HepG2 (cell line): ENCODE results near the gene AKR7A2. TPM values are rescaled to one million over a fixed set of nuclear protein-coding genes. Genes with fewer than 3 reads are reported as not detected.
"Not testable (repeated sequence)": the region's sequence is repeated elsewhere in the genome, so short reads cannot be mapped to it uniquely, and the experiment has no call there.

ENCODE experiments used
- ATAC-seq: fragments of 200-7000 bp; cut with Tn5 transposase; 3 replicates; pipeline ENCODE4 v1.9.1; 2020; ENCODE audit warnings: mild to moderate bottlenecking, moderate library complexity
- BruUV-seq: library from RNA; stranded (reverse); fragments of 400-500 nt; replicated peaks from 2 replicates; lab custom pipeline; 2021; lab: Mats Ljungman, UMichigan
- CTCF ChIA-PET: fragments of 300-600 bp; formaldehyde crosslinking; extraction: SDS; loops from one replicate; lab custom pipeline; 2021; ENCODE audit warnings: low total read pairs, inconsistent platforms, low intra/inter-chr PET ratio; lab: Yijun Ruan, JAX
- POLR2A ChIA-PET: fragments of 350-600 bp; sonication (Branson Sonifier 250); formaldehyde crosslinking; loops from one replicate; lab custom pipeline; 2020; ENCODE audit warnings: antibody characterized with exemption, inconsistent platforms; lab: Yijun Ruan, JAX
- DNase-seq: peaks from one replicate; pipeline ENCODE4 v3.0.0-alpha.2; 2015; ENCODE audit warnings: low spot score
- FAIRE-seq: peaks from 3 replicates; lab custom pipeline; 2011; peaks lifted over from hg19 to GRCh38; lab: Jason Lieb, UNC
- H2AFZ ChIP-seq: one replicate; pipeline ENCODE4 v1.6.1; 2011; ENCODE audit warnings: low read length, inconsistent platforms
- H3K27ac ChIP-seq: fragments of 300-600 bp; 3 replicates; pipeline ENCODE4 v1.8.0; 2011; ENCODE audit warnings: mixed run types, mild to moderate bottlenecking, mixed read lengths, low read length, inconsistent platforms; ENCODE audit not compliant: insufficient read depth; ENCODE audit errors: extremely low read length
- H3K27me3 ChIP-seq, 2 experiments: fragments of 200-600 bp in 1 of 2; 2 replicates in 1 of 2; 3 replicates in 1 of 2; pipeline versions ENCODE4 v1.6.0 to v1.8.0; 2011; ENCODE audit warnings: low read length in 2 of 2, mild to moderate bottlenecking in 2 of 2, moderate library complexity in 2 of 2, inconsistent platforms in 1 of 2; ENCODE audit not compliant: insufficient read depth in 2 of 2, control insufficient read depth in 1 of 2
- H3K36me3 ChIP-seq, 2 experiments: fragments of 200-600 bp in 1 of 2; replicated peaks in 1 of 2; 2 replicates in 1 of 2; 3 replicates in 1 of 2; pipeline versions ENCODE4 v1.5.1 to v1.8.0; 2011; ENCODE audit warnings: low read length in 2 of 2, inconsistent platforms in 1 of 2; ENCODE audit not compliant: insufficient read depth in 2 of 2, control insufficient read depth in 1 of 2
- H3K4me1 ChIP-seq: 2 replicates; pipeline ENCODE4 v1.5.1; 2012; ENCODE audit warnings: low read length, inconsistent platforms; ENCODE audit not compliant: insufficient read depth
- H3K4me2 ChIP-seq: 2 replicates; pipeline ENCODE4 v1.6.0; 2011; ENCODE audit warnings: low read depth, low read length, inconsistent platforms
- H3K4me3 ChIP-seq, 3 experiments: fragments of 200-600 bp in 1 of 3; sonication (generic), shearing (Covaris generic) in 1 of 3; replicated peaks in 1 of 3; 2 replicates each; pipeline ENCODE4 v1.5.1; 2011 to 2016; ENCODE audit warnings: low read length in 3 of 3, inconsistent platforms in 2 of 3, low read depth in 2 of 3, mild to moderate bottlenecking in 2 of 3, control low read depth in 1 of 3, mixed read lengths in 1 of 3; ENCODE audit not compliant: insufficient read depth in 1 of 3
- H3K79me2 ChIP-seq: one replicate; pipeline ENCODE4 v1.6.1; 2011; ENCODE audit warnings: low read length, inconsistent platforms; ENCODE audit not compliant: insufficient read depth
- H3K9ac ChIP-seq: 2 replicates; pipeline ENCODE4 v1.6.0; 2011; ENCODE audit warnings: mild to moderate bottlenecking, low read depth, low read length, inconsistent platforms; ENCODE audit not compliant: insufficient read depth
- H3K9me3 ChIP-seq: 2 replicates; pipeline ENCODE4 v1.5.1; 2012; ENCODE audit warnings: mild to moderate bottlenecking, low read length
- H4K20me1 ChIP-seq: 2 replicates; pipeline ENCODE4 v1.6.0; 2011; ENCODE audit warnings: inconsistent platforms, mild to moderate bottlenecking, low read length, moderate library complexity; ENCODE audit not compliant: insufficient read depth
- EZH2 ChIP-seq: conservative IDR thresholded peaks from 2 replicates; pipeline ENCODE4 v1.6.1; 2012; ENCODE audit warnings: mild to moderate bottlenecking, low read depth, low read length, moderate library complexity
- KDM4B ChIP-seq: sonication (generic); formaldehyde crosslinking; IDR thresholded peaks from 2 replicates; pipeline ENCODE4 v1.4.0; 2020; ENCODE audit warnings: missing genetic modification reagents
- THYN1 ChIP-seq: sonication (generic); formaldehyde crosslinking; IDR thresholded peaks from 2 replicates; pipeline ENCODE4 v1.8.1; 2023; ENCODE audit warnings: low read depth, mild to moderate bottlenecking, moderate library complexity, missing genetic modification reagents, borderline replicate concordance
- TOE1 ChIP-seq: sonication (generic); formaldehyde crosslinking; IDR thresholded peaks from 2 replicates; pipeline ENCODE4 v1.4.0; 2020; ENCODE audit warnings: mild to moderate bottlenecking, missing genetic modification reagents
- ZFP36 ChIP-seq: fragments of 150-350 bp; IDR thresholded peaks from 2 replicates; pipeline ENCODE4 v1.6.1; 2018; ENCODE audit warnings: borderline replicate concordance, low read length, low read depth; ENCODE audit not compliant: partially characterized antibody
- ZHX1 ChIP-seq: sonication (generic); formaldehyde crosslinking; IDR thresholded peaks from 2 replicates; pipeline ENCODE4 v1.8.1; 2022; ENCODE audit warnings: low read depth, mild to moderate bottlenecking, missing genetic modification reagents
- ZMAT5 ChIP-seq: sonication (generic); formaldehyde crosslinking; IDR thresholded peaks from 2 replicates; pipeline ENCODE4 v1.5.0; 2020; ENCODE audit warnings: mild to moderate bottlenecking, low read depth, missing genetic modification reagents, borderline replicate concordance
- WGBS: methylation state at CpG from one replicate; pipeline ENCODE4 v1.1.6; 2017; ENCODE audit warnings: low lambda C conversion rate; 5-methylcytosine and 5-hydroxymethylcytosine counted together
- in situ Hi-C: cut with HindIII; loops from 2 replicates; pipeline ENCODE4 v1.10.0; 2017; ENCODE audit warnings: low pct_unique_long_range_greater_than_20kb; ENCODE audit not compliant: extremely low pct_ligation_motif_present
- intact Hi-C: fragments of 100-400 bp; cut with micrococcal nuclease; formaldehyde crosslinking; loops from one replicate; pipeline ENCODE4 v1.10.0; 2022; ENCODE audit not compliant: unreplicated experiment
- polyA plus RNA-seq, 8 experiments: library from polyadenylated mRNA; depleted of rRNA in 3 of 8; stranded (reverse) in 7 of 8; unstranded in 1 of 8; fragments of >200 nt; fragmentation: Illumina TruSeq in 4 of 8; extraction: Trizol in 4 of 8; gene quantifications; 2 replicates each; pipeline versions ENCODE4 v1.2.1 to v1.2.3, GENCODE V29; 2011 to 2016; ENCODE audit warnings: low read depth in 4 of 8, missing spikeins in 1 of 8, mixed read lengths in 1 of 8; ENCODE audit not compliant: insufficient read depth in 1 of 8
- total RNA-seq, 5 experiments: library from RNA; depleted of rRNA; stranded (reverse); fragments of >200 nt; fragmentation: Illumina TruSeq; extraction: Trizol; gene quantifications; 2 replicates each; pipeline ENCODE4 v1.2.3, GENCODE V29; 2016; ENCODE audit warnings: low read depth in 1 of 5

AKR7A2 gene
- total and polyA plus RNA-seq, 2 of the 13 experiments (the other 11 are each of a cell fraction or from before 2014, with no cell fraction given) = 45.2 to 75.6 TPM

GRCh38 chr1:19274636-19275035 is 37.3 kb downstream of the AKR7A2 start:
- Histone ChIP-seq H3K36me3 (no peaks in the 10 kb centered on the region), H3K27ac (no peak overlapping the region), H3K9ac (no peak overlapping the region), H3K79me2 (no peaks in the 10 kb centered on the region), H3K4me3 (no peak overlapping the region), H3K9me3 (no peaks in the 10 kb centered on the region), H3K4me1 (peaks cover 38% of the 10 kb centered on the region), H3K4me2 (no peak overlapping the region), H4K20me1 (no peaks in the 10 kb centered on the region), H2AFZ (no peak overlapping the region), H3K27me3 (no peaks in the 10 kb centered on the region)
- BruUV-seq = no TSS peak
- intact Hi-C loops (no loop called here), in situ Hi-C loops (no loop called here)
- ChIA-PET CTCF (no interaction called here), POLR2A (no interaction called here)
- no peak for TF ChIP-seq THYN1 (CRISPR knock-in tag)
- no peak for TF ChIP-seq EZH2
- no peak for TF ChIP-seq ZFP36
- no peak for TF ChIP-seq KDM4B (CRISPR knock-in tag)
- TF ChIP-seq ZMAT5 (CRISPR knock-in tag) = no peak
- no peak for TF ChIP-seq TOE1 (CRISPR knock-in tag)
- no peak for TF ChIP-seq ZHX1 (CRISPR knock-in tag)
- 94% methylated on average over 5 of the region's 5 CpGs for WGBS
- FAIRE-seq (no peak), ATAC-seq (no peak), DNase-seq (no peak)

GRCh38 chr1:19273844-19274531 is 38.0 kb downstream of the AKR7A2 start:
- H3K36me3 ChIP-seq, H3K27ac ChIP-seq, H3K9ac ChIP-seq, DNase-seq, intact Hi-C loops, H2AFZ ChIP-seq, POLR2A ChIA-PET, H3K4me2 ChIP-seq, CTCF ChIA-PET, ATAC-seq, H3K27me3 ChIP-seq, H3K4me3 ChIP-seq, in situ Hi-C loops, H4K20me1 ChIP-seq, H3K9me3 ChIP-seq, BruUV-seq, H3K79me2 ChIP-seq, FAIRE-seq: not testable (repeated sequence)
- 98% methylated on average over 36 of the region's 66 CpGs for WGBS
- peaks cover 42% of the 10 kb centered on the region for H3K4me1 ChIP-seq
